Right hindlimb (tissue), 1 donor: ENCODE measurements around the gene RBM26.
"Not testable (repeated sequence)": the region's sequence is repeated elsewhere in the genome, so short reads cannot be mapped to it uniquely, and the experiment has no call there.

ENCODE experiments used
- DNase-seq: peaks from one replicate; pipeline ENCODE4 v3.0.0-alpha.2; 2018

RBM26 gene

DNA sequence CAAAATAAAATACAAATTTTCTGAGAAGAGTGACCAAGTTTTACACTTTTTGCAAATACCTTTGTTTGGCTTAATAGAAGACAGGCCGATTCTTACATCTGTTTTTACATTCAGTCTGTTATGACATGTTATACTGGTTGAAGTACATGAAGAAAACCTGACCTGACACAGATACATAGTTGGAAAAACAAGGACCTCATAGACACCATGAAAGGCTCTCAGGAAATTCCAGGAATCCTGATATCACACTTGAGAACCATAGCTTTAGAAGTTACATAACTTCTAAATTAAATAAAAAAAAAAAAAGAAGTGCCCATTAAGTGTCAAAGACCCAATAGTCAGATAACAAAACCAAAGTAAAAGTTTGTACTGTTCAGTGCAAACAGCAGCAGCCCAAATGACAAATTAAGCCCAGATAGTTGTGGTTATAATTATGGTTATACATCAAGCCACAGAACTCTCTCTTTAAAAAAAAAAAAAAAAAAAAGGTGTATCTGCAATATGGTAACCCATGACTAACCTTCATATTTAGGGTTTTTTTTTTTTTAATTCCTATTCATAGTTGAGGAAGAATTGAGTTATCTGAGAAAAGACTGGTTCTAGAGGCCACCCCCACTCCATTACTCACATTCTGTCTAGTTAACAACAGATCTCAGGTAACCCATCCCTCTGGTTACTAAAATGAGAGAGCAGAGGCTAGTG lies 19.8 kb downstream of the RBM26 start:
- no peak for DNase-seq

DNA sequence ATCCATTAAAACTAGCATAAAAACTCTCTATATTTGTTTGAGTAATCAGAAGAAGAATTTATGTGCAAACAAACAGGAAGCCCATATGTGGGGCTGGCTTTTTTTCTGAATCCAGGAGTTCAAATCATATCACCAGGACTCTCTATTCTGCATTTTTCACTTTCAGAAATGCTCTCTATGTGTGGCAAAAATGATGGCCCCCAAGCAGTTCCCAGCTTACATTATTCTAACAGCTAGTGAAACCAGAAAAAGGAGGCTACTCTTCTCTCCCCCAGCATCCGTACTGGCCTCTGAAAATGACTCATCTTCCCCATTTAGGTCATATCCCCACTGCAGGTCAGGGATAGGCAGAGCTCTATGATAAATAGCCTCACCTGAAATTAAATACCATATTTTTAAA lies 20.4 kb downstream of the RBM26 start:
- no peak for DNase-seq

DNA sequence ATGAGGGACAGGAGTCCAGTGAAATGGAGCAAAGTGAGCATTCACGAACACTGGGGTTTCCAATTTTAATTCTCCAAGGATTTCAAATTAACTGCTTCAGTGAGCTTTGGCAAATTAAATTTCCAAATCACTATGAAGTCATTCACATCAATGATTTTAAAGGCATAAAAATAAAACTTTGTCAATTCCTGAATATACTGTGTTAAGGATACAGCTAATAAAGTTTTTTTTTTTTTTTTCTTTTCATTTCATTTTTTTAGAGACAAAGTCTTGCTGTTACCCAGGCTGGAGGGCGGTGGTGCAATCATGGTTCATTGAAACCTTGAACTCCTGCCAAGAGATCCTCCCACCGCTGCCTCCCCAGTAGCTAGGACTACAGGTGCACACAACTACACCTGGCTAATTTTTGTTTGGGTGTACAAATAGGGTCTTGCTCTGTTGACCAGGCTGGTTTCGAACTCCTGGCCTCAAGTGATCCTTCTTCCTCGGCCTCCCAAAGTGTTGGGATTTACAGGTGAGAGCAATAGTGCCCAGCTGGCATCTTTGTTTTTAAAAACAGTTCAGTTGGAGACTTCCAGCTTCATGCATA lies 21.9 kb downstream of the RBM26 start:
- DNase-seq: no peak

DNA sequence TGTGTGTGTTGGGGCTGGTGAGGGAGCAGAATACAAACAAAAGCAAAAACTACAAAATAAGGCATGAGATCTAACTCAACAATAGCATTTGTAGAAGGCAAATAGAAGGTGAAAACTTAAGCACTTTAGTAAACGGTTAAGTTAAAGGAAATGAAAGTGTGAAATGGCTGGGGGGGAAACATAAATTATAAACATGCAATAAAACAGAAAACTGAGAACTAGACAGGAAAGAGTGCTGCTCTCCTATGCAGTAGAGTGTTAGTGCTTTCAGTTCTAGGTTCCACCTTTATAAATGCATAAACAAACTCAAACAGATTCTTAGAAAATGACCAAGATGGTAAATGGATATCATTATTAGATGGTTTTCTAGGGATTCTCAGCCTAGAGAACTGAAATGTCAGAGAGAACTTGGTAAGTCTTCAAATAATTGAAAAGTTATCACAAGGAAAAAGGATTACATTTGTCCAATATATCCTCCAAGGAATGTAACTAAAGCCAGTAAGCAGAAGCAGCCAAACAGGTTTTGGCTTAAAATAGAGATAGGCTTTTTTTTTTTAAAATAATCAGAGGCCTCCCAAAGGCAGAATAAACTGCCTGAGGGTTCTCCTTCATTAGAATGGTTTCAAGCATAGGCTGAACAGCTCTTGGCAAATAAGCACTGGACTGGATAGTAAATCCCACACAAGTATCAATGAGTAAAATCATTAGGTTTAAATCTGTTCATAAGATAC lies 23.3 kb downstream of the RBM26 start:
- no peak for DNase-seq

DNA sequence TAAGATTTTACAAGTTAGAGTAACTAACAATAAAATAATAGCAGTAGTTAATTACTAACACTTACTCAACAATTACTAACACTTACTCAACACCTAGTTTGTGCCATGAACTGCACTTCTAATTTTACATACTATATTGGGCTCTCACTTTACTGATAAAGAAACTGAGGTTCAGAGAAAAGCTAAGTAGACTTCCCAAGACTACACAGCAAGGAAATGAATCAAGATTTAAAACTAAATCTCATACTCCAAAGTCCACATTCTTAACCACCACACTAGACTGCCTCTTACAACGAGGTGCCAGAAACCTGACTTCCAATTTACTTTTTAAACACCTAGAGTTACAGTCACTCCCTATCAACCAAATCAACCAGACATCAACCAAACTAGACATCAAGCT lies 25.1 kb downstream of the RBM26 start:
- DNase-seq: no peak

DNA sequence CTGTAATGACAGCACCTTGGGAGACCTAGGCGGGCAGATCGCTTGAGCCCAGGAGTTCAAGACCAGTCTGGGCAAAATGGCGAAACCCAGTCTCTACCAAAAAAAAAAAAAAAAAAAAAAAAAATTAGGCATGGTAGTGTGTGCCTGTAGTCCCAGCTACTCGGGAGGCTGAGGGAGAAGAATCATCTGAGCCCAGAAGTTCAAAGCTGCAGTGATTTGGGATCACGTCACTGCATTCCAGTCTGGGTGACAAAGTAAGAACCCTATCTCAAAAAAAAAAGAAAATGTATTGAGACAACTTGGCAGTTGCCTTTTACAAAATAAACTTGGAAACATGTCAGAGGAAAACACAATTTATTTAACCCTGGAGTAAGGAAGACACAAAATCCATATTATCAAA lies 26.8 kb downstream of the RBM26 start:
- no peak for DNase-seq

DNA sequence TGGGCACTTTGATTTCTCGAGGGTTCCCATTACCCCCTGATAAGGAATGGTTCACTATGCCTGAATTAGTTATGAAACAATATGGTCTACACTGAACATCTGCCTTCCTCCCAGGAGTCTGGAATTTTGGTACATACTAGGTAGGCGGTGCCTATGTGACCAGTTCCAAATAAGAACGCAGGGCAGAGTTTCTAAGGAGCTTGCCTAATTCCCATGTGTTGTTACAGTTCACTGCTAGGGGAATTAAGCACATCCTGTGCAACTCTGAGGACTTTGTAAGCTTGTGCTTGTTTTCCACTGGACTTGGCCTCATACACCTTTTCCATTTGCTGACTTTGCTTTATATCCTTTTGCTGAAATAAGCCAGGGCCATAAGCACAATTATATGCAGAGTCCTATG lies 29.2 kb downstream of the RBM26 start:
- DNase-seq: no peak

DNA sequence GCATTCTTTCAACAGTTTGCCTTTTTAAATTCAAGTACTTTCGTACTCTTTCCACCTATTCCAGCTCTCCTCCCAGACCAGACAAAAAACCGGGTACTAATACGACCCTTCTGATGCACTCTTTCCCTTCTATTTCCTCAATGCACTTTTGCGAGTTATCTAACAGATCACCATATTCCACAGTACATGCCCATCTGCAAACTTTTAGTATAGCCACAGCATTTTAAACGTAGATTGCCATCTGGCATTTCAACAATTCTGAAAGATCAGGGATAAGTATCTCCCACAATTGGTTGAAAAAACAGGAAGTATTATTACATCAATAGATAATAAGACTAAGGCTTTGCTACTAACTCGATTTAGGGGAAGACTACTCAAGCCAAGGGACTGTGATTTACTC lies 31.5 kb downstream of the RBM26 start:
- DNase-seq: no peak

DNA sequence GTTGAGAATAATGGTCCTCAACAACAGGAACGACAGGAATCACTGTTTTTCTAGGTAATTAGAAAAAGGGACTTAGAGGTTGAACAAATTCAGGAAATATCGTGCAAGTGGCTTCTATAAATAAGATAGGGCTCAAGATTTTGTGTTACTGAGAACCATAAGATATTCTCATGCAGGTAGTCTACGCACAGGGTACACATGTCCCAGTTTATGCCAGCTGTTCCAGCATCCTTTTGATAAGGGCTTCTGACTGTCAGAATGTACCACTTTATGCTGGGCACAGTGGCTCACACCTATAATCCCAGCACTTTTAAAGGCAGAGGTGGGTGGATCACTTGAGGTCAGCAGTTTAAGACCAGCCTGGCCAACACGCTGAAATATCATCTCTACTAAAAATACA lies 32.1 kb downstream of the RBM26 start:
- no peak for DNase-seq

DNA sequence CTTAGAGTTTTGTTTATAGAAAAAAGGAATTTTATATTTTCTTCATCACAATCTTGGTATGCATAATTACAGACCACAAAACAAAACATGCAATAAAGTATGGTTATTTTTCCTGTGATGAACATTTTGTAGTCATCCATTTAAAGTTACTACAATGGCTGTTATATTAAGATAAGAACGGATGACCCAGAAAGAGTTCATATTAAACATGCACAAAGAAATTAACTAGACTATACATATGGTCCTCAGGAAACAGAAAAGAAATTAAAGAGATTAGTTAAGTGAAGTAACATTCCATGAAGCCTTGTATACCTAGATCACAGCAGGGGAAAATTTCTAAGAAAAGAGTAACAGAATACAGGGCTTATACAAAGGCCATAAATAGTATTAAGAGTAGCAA lies 36.8 kb downstream of the RBM26 start:
- no peak for DNase-seq

DNA sequence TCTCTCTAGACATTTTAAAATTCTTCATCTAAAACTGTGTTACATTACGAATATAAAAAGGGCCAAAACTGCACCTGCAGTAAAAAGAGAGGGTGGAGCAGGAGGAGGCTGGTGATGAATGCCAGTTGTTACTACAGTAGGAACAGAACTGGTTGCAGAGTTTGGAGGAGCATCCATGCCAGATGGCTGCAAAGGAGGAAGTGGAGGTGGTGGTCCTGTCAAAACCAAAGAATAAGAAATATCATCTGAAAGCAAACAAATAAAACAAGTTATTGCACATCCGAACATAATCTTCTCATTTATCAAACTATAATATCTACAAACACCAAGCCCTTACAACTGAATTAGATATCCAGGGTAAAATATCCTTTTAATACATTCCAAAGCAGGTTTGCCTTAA lies 40.1 kb downstream of the RBM26 start:
- DNase-seq: no peak

DNA sequence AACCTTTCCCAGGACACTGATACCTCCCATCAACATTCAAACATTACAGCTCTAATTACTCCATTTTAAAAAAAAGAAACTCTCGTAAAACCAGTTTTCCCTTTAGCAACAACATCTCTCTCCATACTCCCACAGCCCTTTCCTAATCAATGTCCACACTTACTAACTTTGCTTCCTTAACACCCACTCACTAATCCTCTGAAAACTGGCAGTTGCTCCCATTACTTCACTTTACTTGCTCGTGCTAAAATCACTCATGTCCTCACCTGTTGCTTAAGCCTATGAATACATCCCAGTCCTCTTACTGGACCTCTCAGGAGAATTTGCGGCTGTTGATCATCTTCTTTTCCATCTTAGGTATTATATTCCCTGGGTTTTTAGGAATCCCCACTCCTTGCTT lies 44.8 kb downstream of the RBM26 start:
- no peak for DNase-seq

DNA sequence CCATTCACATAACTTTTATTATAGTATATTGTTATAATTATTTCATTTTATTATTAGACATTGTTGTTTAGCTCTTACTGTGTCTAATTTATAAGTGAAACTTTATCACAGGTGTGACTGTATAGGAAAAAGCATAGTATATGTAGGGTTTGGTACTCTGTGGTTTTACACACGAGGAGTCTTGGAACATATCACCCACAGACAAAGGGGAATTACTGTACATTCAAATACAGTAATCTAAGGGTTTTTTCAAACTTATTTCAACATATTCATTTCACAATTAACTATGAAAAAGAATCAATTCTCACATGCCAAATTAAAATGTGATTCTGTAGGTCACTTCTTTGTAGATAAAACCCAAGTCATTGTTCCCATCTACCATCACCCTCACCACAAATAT lies 46.0 kb downstream of the RBM26 start:
- no peak for DNase-seq

DNA sequence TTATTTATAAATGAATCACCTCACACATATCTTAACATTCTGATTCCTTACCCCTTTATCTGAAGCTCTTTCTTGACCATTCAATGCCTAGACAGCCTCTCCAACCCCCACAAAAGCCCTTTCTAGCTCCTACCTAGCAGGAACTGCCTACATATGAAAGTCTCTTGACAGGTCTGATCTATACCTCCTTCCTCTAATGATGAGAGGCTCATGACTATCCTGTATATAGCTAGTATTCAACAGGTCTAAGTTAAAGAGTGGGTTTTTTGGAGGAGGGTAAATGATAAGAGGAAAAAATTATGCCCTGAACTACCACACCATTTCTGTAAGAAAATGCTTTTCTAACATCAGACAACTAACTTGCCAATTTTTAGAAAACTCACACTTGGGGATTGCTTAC lies 47.0 kb downstream of the RBM26 start:
- no peak for DNase-seq

DNA sequence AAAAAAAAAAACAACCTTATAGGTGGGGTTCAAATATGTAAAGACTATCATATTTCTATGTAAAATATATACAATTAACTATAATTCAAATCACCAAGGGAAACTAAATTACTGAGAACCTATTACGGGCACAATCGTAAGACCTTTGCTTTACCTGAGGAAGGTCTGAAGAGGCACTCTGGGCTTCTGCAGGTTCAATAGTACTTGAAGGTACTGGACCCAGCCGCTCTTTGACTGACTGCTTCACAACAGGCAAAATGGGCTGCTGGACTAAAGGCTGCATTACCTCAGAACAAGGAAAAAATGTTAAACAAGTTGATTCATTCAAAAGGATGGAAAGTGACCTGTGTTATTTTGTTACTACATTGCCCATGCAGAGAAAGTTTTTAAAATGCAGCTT lies 51.8 kb downstream of the RBM26 start:
- DNase-seq: no peak

DNA sequence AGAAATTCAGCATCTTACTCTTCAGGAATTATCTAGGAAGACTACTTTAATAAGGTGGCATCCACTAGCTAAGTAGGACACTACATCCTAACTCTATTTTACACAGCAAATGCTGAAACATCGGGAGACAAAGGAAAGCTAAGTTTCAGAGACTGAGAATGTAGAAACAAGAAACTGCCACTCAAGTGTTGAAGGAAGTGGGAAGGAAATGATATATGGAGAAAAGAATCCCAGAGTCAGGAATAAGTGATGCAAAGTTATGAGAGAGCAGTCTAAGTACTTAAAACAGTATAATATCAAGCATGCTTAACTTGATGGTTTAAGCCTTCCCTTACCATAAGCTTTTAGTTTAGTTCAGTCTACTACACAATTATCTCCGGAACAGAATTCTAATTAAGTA lies 52.4 kb downstream of the RBM26 start:
- DNase-seq: no peak

DNA sequence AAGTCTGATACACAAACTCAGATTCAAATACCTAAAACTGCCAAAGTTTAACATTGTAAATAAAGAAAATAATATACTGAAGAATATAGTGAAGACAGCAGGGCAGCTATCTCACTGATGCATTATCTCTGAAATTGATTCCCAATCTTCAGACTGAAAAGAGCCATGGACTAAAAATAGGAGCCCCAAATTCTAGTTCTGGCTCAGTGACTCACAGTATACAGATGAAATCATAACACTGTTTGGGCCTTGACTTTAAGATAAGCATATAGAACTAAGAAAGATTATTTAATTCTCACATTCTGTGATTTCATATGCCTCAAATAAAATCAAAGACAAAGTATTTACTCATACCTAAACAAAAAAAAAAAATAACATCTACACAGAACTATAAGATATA lies 53.9 kb downstream of the RBM26 start:
- no peak for DNase-seq

DNA sequence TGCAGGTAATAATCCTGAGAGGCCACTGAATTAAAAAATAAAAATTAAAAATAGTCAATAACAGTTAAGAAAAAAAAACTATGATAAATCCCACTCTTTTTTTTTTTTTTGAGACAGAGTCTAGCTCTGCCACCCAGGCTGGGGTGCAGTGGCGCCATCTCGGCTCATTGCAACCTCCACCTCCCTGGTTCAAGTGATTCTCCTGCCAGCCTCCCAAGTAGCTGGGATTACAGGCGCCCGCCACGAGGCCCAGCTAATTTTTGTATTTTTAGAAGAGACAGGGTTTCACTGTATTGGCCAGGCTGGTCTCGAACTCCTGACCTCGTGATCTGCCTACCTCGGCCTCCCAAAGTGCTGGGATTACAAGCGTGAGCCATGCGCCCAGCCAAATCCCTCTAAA lies 56.4 kb downstream of the RBM26 start:
- not testable (repeated sequence) for DNase-seq

DNA sequence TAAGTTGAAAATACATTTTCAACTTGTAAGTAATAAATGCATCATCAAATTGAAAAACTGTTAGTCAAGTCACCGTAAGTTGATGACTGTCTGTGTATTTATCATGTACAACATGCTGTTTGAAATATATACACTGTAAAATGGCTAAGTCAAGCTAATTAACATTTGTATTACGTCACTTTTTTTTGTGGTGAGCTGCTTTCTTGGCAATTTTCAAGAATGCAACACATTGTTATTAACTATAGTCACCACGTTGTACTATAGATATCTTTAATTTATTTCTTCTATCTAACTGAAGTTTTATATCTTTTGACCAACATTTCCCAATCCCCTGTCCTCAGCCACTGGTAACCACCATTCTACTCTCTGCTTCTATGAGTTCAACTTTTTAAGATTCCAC lies 57.0 kb downstream of the RBM26 start:
- DNase-seq: no peak

DNA sequence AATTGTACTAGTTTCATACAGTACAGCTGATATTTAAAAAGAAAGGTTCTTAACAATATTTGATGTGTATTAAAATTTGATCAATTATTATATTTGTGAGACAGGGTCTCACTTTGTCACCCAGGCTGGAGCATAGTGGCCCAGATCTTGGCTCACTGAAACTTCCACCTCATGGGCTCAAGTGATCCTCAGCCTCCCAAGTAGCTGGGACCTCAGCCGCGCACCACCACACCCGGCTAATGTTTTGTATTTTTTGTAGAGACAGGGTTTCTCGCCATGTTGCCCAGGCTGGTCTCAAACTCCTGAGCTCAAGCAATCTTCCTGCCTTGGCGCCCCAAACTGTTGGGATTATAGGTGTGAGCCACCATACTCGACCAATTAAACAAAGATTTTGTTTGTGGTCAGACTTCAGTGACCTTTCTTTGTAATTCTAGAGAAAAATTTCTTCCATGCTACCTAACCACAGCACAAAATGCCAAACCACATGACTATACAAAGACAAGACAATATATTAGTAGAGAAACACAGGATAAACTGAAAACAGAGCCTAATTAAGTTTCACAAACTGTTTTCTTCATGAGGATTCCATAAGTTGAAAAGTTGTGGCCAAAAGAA lies 59.6 kb downstream of the RBM26 start:
- DNase-seq: no peak

DNA sequence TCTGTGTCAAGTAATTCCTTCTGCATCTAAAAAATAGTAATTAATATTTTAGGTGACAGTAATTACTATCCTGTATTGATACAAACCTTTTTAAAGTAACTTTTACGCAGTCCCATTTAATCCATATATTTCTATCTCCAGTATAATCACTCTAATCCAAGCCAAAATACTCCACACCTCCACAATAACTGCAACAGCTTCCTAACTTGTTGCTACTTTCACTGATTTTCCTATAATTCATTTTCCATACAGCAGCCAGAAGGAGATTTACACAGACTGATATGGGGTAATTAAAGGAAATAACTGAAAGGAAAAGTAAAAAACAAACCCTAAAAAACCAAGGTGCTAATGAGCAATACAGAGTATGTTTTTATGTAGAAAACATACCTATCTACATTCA lies 64.9 kb downstream of the RBM26 start:
- DNase-seq: no peak

DNA sequence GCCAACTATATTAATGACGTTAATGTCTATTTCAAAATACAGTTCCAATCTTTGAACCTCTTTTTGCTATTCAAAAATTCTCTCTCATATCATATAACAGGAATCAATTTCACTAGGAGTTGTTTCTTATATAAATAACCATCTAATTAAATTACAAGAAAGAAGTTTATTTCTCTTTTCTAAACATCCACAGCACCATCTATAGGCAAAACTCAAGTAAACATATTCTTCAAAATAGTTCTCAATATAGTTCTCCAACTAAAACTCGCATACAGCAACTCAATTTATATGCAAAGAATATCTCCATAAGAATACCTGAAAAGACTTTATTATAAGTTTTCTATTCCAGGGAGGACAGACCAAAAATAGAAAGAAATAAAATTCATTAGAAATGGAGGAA lies 65.6 kb downstream of the RBM26 start:
- no peak for DNase-seq

DNA sequence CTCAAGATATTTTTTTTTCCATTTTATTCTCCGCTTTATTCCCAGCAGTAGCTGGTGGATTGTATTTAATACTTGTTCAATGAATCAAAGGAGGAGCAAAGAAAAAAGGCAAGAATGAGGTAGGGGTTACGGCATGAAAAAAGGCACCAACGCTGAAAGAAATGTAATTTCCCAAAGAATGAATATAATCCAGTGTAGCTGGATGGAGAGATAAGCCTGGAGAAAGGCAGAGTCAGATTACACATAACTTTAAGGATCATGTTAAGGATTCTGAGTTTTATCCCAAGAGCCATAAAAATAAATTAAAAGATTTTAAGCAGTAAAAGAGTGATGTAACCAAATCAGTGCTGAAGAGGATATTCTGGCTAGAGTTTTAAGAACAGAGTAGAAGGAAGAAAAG lies 67.7 kb downstream of the RBM26 start:
- no peak for DNase-seq

DNA sequence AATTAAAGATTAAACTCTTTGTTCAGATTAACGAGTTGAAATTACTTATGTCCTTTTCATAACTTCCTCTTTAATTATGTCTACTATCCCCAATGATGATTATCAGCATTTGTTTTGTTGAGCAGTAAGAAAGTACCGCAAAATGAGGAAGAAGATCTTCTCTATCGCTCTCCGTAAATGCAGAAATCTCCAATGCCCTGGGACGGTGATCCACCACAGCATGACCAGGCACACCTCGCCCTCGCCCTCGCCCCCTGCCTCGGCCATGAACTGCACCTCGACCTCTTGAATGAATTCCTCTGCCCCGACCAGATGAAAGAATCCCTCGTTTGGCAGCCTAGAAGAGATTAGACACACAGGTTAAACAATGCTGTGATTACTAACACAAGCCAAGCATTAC lies 69.1 kb downstream of the RBM26 start:
- no peak for DNase-seq
